Measurements from ENCODE around the gene INAFM2.

Gene INAFM2

DNA sequence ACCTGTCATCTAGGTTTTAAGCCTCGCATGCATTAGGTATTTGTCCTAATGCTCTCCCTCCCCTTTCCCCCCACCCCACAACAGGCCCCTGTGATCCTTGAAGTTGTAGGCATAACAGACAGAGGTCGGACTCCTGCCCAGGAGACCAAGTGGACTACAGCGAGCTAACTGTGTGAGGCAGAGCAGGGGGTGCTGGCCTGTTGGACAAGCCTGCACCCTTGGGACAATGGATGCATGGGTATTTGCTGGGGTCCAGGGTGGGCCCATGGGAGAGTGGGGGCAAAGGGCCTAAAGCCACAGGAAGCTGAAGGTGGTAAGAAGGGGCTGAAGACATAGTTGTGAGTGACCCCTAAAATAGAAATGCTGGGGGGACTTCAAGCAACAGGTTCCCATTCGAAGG is 18.2 kb upstream of the INAFM2 start:
- Histone ChIP-seq H3K27me3 (replicated peaks; ENCODE audit: insufficient read depth, low read length) (peaks cover 2% of the 10 kb centered on the region; the same call in 1 of the 2 replicates), H4K20me1 (ENCODE audit: insufficient read depth, low read length) (no peaks in the 10 kb centered on the region), H3K36me3 (replicated peaks; ENCODE audit: insufficient read depth, low read length) (no peaks in the 10 kb centered on the region), H3K27ac (ENCODE audit: low read length) (no peak overlapping the region), H3K9me2 (replicated peaks; ENCODE audit: insufficient read depth, low read length) (no peaks in the 10 kb centered on the region), H3K4me2 (ENCODE audit: low read depth, low read length) (no peak overlapping the region), H3K9ac (ENCODE audit: low read length) (no peak overlapping the region), H3K79me2 (ENCODE audit: low read length) (no peaks in the 10 kb centered on the region), H3K4me3 (ENCODE audit: low read length) (no peak overlapping the region), H3K4me1 (ENCODE audit: low read length) (no peaks in the 10 kb centered on the region), H3K9me3 (replicated peaks; ENCODE audit: insufficient read depth, low read length) (no peaks in the 10 kb centered on the region), H3F3A (ENCODE audit: insufficient read depth, low read length) (no peaks in the 10 kb centered on the region), H2AFZ (ENCODE audit: low read length) (no peak overlapping the region)
- TF ChIP-seq EZH2 (optimal IDR thresholded peaks at IDR 0.05; ENCODE audit: low read depth, low read length) (no peak), EZH2phosphoT487 (IDR thresholded peaks at IDR 0.05; ENCODE audit: low read length) (no peak)
- TF ChIP-seq, protein P1, sequence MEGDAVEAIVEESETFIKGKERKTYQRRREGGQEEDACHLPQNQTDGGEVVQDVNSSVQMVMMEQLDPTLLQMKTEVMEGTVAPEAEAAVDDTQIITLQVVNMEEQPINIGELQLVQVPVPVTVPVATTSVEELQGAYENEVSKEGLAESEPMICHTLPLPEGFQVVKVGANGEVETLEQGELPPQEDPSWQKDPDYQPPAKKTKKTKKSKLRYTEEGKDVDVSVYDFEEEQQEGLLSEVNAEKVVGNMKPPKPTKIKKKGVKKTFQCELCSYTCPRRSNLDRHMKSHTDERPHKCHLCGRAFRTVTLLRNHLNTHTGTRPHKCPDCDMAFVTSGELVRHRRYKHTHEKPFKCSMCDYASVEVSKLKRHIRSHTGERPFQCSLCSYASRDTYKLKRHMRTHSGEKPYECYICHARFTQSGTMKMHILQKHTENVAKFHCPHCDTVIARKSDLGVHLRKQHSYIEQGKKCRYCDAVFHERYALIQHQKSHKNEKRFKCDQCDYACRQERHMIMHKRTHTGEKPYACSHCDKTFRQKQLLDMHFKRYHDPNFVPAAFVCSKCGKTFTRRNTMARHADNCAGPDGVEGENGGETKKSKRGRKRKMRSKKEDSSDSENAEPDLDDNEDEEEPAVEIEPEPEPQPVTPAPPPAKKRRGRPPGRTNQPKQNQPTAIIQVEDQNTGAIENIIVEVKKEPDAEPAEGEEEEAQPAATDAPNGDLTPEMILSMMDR (IDR thresholded peaks at IDR 0.05; ENCODE audit: low read length), result no peak
- no peak for DNase-seq

DNA sequence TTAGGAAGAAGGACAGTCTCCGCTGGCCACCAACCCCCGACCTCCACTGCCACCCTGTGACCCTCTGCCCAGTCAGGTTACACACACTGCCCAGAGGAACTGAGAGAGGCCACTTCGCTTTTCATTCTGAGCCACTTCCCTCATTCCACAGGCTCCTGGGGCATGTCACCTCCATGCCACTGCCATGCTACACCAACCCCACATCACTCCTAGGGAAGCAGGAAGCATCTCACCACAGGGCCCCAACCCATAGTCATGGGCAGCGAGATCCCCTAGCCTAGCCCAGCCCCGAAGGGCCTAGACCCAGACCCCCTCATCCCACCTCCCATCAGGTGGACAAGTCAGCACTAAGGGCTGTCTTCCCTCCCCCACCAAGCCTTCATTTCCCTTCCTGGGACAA is 17.1 kb upstream of the INAFM2 start:
- H2AFZ ChIP-seq (ENCODE audit: low read length), result no peak overlapping the region
- no peak for TF ChIP-seq EZH2 (optimal IDR thresholded peaks at IDR 0.05; ENCODE audit: low read depth, low read length)
- TF ChIP-seq, protein P1 (IDR thresholded peaks at IDR 0.05; ENCODE audit: low read length), result no peak
- TF ChIP-seq EZH2phosphoT487 (IDR thresholded peaks at IDR 0.05; ENCODE audit: low read length), result no peak
- no peaks in the 10 kb centered on the region for H3K27me3 ChIP-seq (replicated peaks; ENCODE audit: insufficient read depth, low read length)
- no peaks in the 10 kb centered on the region for H3K4me1 ChIP-seq (ENCODE audit: low read length)
- no peak overlapping the region for H3K9ac ChIP-seq (ENCODE audit: low read length)
- H3K4me2 ChIP-seq (ENCODE audit: low read depth, low read length), result no peak overlapping the region
- no peaks in the 10 kb centered on the region for H3K36me3 ChIP-seq (replicated peaks; ENCODE audit: insufficient read depth, low read length)
- H3K9me3 ChIP-seq (replicated peaks; ENCODE audit: insufficient read depth, low read length), result no peaks in the 10 kb centered on the region
- no peak overlapping the region for H3K27ac ChIP-seq (ENCODE audit: low read length)
- H3F3A ChIP-seq (ENCODE audit: insufficient read depth, low read length), result no peaks in the 10 kb centered on the region
- no peak for DNase-seq
- H3K79me2 ChIP-seq (ENCODE audit: low read length), result no peaks in the 10 kb centered on the region
- no peak overlapping the region for H3K4me3 ChIP-seq (ENCODE audit: low read length)
- H3K9me2 ChIP-seq (replicated peaks; ENCODE audit: insufficient read depth, low read length), result no peaks in the 10 kb centered on the region
- no peaks in the 10 kb centered on the region for H4K20me1 ChIP-seq (ENCODE audit: insufficient read depth, low read length)

DNA sequence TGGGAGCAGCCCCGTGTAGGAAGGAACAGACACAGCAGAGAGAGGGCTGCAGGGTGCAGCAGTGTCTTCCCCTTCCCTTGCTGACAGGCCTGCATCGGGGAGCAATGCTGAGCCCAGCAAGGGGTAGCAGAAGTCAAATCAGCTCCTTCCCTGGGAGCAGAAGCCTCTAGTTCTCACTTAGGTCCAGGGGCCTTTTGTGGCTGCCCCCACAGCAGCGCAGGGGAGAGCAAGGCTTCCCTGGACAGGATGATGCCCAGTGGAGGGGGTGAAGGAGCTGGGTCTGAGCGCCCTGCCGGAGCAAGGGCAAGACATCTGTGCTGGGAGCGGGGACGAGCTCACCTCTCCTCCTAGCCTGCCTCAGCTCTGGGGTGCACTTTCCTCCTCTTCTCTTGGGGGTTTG is 16.6 kb upstream of the INAFM2 start:
- Histone ChIP-seq H3K79me2 (ENCODE audit: low read length) (no peaks in the 10 kb centered on the region), H2AFZ (ENCODE audit: low read length) (no peak overlapping the region), H3K27ac (ENCODE audit: low read length) (no peak overlapping the region), H3K4me1 (ENCODE audit: low read length) (no peaks in the 10 kb centered on the region), H3K9me2 (replicated peaks; ENCODE audit: insufficient read depth, low read length) (no peaks in the 10 kb centered on the region), H3K27me3 (replicated peaks; ENCODE audit: insufficient read depth, low read length) (no peaks in the 10 kb centered on the region), H3K4me2 (ENCODE audit: low read depth, low read length) (no peak overlapping the region), H3K4me3 (ENCODE audit: low read length) (no peak overlapping the region), H3K36me3 (replicated peaks; ENCODE audit: insufficient read depth, low read length) (no peaks in the 10 kb centered on the region), H4K20me1 (ENCODE audit: insufficient read depth, low read length) (no peaks in the 10 kb centered on the region), H3K9me3 (replicated peaks; ENCODE audit: insufficient read depth, low read length) (no peaks in the 10 kb centered on the region), H3K9ac (ENCODE audit: low read length) (no peak overlapping the region), H3F3A (ENCODE audit: insufficient read depth, low read length) (no peaks in the 10 kb centered on the region)
- DNase-seq, result no peak
- TF ChIP-seq EZH2 (optimal IDR thresholded peaks at IDR 0.05; ENCODE audit: low read depth, low read length) (no peak), EZH2phosphoT487 (IDR thresholded peaks at IDR 0.05; ENCODE audit: low read length) (no peak)
- TF ChIP-seq, protein P1 (IDR thresholded peaks at IDR 0.05; ENCODE audit: low read length), result no peak
